Activated T-cell treated with anti-CD3 and anti-CD28 coated beads for 4 hours (primary cell): Measurements from ENCODE around the gene ACOXL.

Experiments
- DNase-seq: peaks from one replicate; pipeline ENCODE4 v3.0.0-alpha.2; 2020

Gene ACOXL

GRCh38 chr2:110720547-110720946 is 11.8 kb upstream of the ACOXL start:
- no peak for DNase-seq

DNA sequence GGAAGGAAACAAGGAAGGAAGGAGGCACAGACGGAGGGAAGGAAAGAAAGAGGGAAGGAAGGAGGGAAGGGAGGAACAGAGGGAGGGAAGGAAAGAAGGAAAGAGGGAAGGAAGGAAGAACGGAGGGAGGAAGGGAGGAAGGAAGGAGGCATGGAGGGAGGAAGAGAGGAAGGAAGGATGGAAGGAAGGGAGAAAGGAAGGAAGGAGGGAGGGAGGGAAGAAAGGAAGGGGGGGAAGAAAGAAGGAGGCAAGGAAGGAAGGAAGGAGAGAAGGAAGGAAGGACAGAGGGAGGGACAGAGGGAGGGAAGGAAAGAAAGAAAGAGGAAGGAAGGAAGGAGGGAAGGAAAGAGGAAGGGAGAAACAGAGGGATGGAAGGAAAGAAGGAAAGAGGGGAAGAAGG is 7.6 kb upstream of the ACOXL start:
- no peak for DNase-seq

GRCh38 chr2:110725370-110725769 is 7.0 kb upstream of the ACOXL start:
- no peak for DNase-seq

GRCh38 chr2:110725859-110726258 is 6.5 kb upstream of the ACOXL start:
- no peak for DNase-seq

GRCh38 chr2:110726285-110726684 is 6.1 kb upstream of the ACOXL start:
- DNase-seq: no peak

GRCh38 chr2:110727923-110728322 is 4.5 kb upstream of the ACOXL start:
- no peak for DNase-seq

DNA sequence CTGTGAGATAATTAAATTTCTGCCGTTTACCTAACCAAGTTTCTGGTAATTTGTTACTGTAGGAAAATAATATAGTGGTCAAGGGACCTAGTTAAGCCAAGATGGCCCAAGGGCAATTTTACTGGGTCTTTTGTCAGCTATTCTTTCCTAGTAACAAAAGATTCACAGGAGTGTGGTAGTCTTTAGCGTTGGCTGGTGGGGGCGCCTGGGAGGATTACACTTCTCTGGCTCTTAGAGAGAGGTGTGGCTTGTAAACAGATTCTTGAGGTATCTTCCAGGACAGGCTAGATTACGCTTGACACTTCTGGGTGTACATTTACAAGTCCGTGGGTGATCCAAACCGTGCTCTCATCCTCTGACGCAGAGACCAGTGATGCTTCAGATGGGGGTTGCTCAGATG is 3.3 kb upstream of the ACOXL start:
- no peak for DNase-seq

GRCh38 chr2:110731064-110731463 is 1.3 kb upstream of the ACOXL start:
- DNase-seq: no peak

GRCh38 chr2:110735366-110735765 is 3.0 kb downstream of the ACOXL start:
- no peak for DNase-seq

DNA sequence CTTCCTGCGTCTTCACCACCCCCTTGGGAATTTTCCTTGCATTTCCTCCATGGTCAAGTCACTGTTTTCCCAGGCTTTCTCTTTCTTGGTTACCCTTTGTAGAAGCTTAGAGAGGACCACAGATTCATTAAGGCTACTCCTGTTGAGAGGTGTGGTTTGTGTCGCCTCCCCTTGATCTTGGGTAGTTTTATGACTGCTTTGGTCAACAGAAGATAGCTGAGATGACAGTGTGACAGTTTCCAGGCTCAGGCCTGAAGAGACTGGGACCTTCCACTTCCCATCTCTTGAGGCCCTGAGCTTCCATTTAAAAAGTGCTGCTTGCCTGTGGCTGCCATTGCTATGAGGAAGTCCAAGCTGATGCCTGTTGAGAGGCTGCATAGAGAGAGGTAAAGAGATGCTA is 5.4 kb downstream of the ACOXL start:
- DNase-seq: no peak

GRCh38 chr2:110740747-110741349 is 8.5 kb downstream of the ACOXL start:
- no peak for DNase-seq

- no peak for DNase-seq
Measured at GRCh38 chr2:110741491-110741980, 9.2 kb downstream of the ACOXL start.

GRCh38 chr2:110742412-110742811 is 10.0 kb downstream of the ACOXL start:
- no peak for DNase-seq

DNA sequence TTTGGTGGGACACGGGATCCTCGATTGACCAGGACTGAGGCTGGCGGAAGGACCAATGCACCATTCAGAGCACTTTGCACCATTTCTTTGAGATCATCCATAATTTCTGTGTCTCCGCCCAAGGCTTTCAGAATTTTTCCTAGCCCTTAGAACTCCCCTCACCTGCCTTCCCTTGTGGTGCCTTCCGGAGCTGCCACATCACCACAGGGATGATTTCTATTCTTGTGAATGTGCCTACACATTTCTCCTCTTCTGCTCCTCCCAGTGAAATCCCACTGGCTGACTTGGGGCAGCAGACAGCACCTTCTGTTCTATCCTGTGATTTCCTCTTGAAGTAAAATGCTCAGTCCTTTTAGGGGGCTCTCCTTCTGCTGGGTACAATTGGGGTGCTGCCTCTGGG is 11.2 kb downstream of the ACOXL start:
- DNase-seq: no peak

DNA sequence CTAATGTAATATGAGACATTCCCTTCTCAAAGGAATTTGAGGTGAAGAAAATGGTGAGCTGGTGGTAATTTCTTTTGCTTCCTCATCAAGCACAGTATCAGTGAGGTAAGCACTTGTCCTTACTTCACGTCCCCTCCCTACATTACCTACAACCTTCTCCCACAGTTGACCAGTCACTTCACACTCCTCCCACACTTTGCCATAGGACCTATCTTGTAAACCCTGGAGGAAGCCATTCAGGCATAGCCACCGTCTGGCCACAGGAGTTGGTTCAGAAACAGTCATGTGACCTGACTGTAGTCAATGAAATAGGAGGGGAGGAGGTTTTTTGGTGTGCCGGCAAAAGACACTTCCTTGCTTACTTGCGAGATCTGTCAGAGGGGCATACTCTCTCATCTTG is 12.1 kb downstream of the ACOXL start:
- DNase-seq: no peak

- DNase-seq: no peak
Measured at GRCh38 chr2:110745048-110745447, 12.7 kb downstream of the ACOXL start.

DNA sequence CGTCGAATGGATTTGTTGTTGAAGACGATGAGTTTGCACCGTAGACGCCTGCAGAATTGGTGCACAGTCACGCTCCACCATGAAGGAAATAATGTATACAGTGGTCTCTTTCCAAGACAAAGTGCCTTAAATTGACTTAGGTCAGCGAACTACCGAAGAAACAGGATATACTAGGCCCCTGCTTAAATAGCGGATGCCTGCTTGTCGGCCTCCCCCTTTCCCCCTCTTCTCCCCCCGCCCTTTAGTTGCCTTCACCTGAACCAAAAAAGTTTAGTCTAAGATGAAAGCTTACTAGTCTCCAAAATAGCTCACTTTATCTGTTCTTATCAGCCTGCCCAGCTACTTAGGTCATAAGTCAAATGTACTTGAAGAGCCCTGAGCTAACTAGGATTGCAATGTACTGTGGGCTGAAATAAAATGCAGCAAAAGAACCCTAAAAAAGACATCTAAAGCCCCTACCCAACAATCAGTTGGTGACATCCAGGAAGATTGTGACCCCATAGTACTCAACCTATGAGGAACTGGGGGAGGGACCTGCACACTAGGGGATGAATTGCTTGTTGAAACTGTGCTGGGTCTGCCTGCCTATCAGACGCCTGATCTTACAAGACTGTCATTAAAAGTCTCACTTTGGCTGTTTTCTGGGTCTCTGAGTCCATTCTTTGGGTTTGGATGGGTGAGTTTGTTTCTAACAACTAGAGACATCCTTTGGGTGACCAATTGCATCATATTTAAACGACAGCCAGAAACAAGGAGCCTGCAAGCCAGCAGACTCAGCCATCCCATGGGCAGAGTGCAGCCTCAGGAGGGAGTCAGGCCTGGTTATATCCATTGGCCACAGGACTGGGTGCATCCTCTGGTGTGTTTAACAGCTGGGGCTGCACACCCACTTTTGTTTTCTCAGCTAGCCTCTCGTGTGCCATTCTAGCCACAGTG is 14.5 kb downstream of the ACOXL start:
- no peak for DNase-seq

DNA sequence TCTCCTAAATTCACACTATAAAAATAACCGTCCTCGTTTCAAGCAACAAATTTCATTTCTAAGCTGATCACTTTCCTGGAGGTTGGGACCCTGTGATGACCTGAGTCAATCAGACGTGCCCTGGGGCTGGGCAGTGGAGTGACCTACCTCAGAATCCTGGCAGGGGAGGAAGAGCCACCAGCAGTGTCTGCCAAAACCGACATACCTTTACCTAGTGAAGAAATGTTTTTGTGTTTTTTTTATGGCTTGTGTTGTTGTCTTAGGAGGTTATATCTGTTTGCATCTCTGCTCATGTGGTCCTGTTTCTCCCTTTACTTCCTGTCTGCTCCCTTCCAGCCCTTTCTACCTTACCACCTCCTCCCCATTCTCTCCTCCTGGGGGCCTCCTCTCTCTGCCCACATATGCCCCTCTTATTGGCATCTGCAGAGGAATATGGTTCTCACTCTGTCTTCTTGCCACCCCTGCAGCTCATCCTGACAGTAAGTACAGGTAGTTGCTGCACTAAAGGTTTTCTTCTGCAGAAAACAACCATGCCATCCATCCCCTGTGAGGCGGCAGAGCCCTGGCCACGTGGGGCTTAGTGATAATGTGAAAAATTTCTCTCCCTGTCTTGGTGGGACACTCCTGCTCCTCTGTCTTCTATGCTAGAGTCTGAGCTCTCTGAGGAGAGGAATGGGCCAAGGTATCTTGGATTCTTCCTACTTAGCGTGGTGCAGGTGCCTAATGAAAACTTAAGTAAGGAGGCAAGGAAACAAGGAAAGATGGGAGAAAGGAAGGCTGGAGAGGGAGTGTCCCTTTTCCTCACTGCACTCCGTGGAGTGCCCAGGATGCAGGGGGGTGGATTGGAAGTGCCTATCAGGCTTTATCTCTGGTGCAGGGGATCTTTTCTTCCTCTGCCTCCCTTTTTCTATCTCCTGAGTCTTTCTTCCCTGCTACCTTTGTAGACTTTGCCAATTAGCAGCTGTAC is 15.4 kb downstream of the ACOXL start:
- no peak for DNase-seq

DNA sequence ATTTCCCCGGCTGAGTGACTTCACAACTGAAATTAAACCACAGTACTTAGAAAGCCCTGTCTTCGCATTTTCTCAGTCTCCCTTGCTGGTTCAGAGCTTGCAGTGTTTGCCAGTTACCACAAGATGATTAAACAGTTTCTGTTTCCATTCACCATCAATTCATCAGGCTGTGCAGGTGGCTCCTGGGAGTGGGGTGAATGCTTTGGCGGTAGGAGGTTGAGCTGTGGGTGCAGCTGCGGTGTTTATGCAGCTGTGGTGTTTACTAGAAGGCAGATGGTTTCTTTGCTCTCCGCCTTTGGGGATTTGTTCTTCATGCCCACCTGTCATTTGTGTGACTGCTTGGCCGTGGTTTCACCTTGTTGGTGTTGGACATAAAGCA is 16.1 kb downstream of the ACOXL start:
- no peak for DNase-seq

DNA sequence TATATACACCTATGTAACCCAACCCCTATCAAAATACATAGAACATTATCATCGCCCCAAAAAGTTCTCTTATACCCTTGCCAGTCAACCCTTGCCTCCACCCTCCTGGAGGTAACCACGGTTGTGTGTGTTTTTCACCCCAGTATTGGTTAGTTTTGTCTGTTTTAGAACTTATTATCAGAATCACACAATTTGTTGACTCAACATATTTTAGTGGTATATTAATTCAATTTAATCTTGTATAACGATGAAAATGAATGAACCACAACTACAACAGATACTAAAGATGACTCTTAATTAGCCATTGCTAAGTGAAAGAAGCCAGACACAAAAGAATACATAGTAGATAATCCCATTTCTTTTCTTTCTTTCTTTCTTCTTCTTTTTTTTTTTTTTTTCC is 19.3 kb downstream of the ACOXL start:
- no peak for DNase-seq

- DNase-seq: no peak
Measured at GRCh38 chr2:110752871-110753270, 20.5 kb downstream of the ACOXL start.

DNA sequence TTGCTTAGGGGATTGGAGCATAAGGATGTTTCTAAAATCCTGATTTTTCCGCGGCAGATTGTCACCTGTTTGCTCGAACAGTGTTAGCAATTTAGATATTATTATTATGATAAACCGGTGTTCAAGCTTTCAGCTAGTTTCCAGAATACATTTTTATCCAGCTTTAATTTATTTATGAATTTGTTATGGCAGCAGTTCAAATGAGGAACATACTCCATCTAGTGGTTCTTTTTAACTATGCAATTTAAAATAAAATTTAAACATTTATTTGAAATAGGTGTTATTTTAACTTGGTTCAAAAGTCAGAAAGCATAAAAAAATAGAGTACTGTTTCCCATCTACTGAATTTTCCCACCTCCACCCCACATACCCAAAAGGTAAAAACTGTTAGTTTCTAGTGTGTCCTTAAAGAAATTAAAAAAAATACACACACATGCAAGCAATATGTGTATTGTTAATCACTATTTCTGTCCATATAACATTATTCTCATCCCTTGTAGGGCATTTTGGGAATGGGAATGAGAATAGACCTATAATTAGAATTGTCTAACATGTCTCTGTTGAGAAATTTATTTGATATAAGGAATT is 23.2 kb downstream of the ACOXL start:
- no peak for DNase-seq

DNA sequence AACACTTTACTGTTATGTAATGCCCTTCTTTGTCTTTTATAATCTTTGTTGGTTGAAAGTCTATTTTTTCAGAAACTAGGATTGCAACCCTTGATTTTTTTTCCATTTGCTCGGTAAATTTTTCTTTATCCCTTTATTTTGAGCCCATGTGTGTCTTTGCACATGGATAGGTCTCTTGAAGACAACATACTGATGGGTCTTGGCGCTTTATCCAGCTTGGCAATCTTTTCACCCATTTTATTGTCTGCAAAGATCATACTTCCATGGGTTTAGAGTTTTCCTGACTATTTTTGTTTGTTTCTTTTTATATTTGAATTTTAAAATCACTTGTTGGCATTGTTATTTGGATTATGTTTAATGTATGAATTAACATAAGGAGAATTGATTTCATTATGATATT is 27.0 kb downstream of the ACOXL start:
- DNase-seq: no peak
